SK-N-SH treated with all-trans-retinoic acid at 6 μM for 48 hours (cell line): ENCODE measurements around the gene IVL.

Source experiments
- ATAC-seq: fragments of 200-7000 bp; cut with Tn5 transposase; 3 replicates; pipeline ENCODE4 v1.9.1; 2020; ENCODE audit warnings: mild to moderate bottlenecking, moderate library complexity
- BACH2 ChIP-seq: fragments of 250-450 bp; sonication (Bioruptor Pico); IDR thresholded peaks from 2 replicates; pipeline ENCODE4 v1.9.0; 2021; ENCODE audit warnings: mild to moderate bottlenecking, borderline replicate concordance
- CREB5 ChIP-seq: fragments of 250-450 bp; sonication (Bioruptor Pico); IDR thresholded peaks from 2 replicates; pipeline ENCODE4 v1.5.1; 2020; ENCODE audit warnings: low read depth, mild to moderate bottlenecking, moderate library complexity
- CSDC2 ChIP-seq: fragments of 250-450 bp; sonication (Bioruptor Pico); IDR thresholded peaks from 2 replicates; pipeline ENCODE4 v1.5.0; 2020; ENCODE audit warnings: mild to moderate bottlenecking, moderate library complexity
- CSRNP3 ChIP-seq: fragments of 250-450 bp; sonication (Bioruptor Pico); IDR thresholded peaks from 2 replicates; pipeline ENCODE4 v1.5.1; 2021; ENCODE audit warnings: mild to moderate bottlenecking, moderate library complexity
- ESRRG ChIP-seq: fragments of 250-450 bp; sonication (Bioruptor Pico); IDR thresholded peaks from 2 replicates; pipeline ENCODE4 v1.6.1; 2021; ENCODE audit warnings: mild to moderate bottlenecking
- GLIS3 ChIP-seq: fragments of 250-450 bp; sonication (Bioruptor Pico); IDR thresholded peaks from 2 replicates; pipeline ENCODE4 v1.5.0; 2020; ENCODE audit warnings: mild to moderate bottlenecking, moderate library complexity
- ISL1 ChIP-seq: fragments of 250-450 bp; sonication (Bioruptor Pico); IDR thresholded peaks from 2 replicates; pipeline ENCODE4 v2.1.2; 2022; ENCODE audit warnings: mild to moderate bottlenecking, moderate library complexity
- OSR1 ChIP-seq: fragments of 250-450 bp; sonication (Bioruptor Pico); IDR thresholded peaks from 2 replicates; pipeline ENCODE4 v1.8.0; 2022; ENCODE audit warnings: moderate library complexity, mild to moderate bottlenecking, inconsistent platforms
- PATZ1 ChIP-seq: fragments of 250-450 bp; sonication (Bioruptor Pico); IDR thresholded peaks from 2 replicates; pipeline ENCODE4 v1.8.0; 2020; ENCODE audit warnings: mild to moderate bottlenecking, moderate library complexity, borderline replicate concordance
- POU6F1 ChIP-seq: fragments of 250-450 bp; sonication (Bioruptor Pico); IDR thresholded peaks from 2 replicates; pipeline ENCODE4 v1.8.0; 2021; ENCODE audit warnings: low read depth, mild to moderate bottlenecking, moderate library complexity, borderline replicate concordance
- PPARA ChIP-seq: fragments of 250-450 bp; sonication (Bioruptor Pico); IDR thresholded peaks from 2 replicates; pipeline ENCODE4 v1.5.0; 2020; ENCODE audit warnings: mild to moderate bottlenecking, borderline replicate concordance
- RARB ChIP-seq: fragments of 250-450 bp; sonication (Bioruptor Pico); IDR thresholded peaks from 2 replicates; pipeline ENCODE4 v1.8.0; 2021; ENCODE audit warnings: mild to moderate bottlenecking, moderate library complexity
- SNAI2 ChIP-seq: fragments of 250-450 bp; sonication (Bioruptor Pico); IDR thresholded peaks from 2 replicates; pipeline ENCODE4 v1.5.0; 2020; ENCODE audit warnings: mild to moderate bottlenecking, moderate library complexity
- TCF4 ChIP-seq: fragments of 250-450 bp; sonication (Bioruptor Pico); IDR thresholded peaks from 2 replicates; pipeline ENCODE4 v1.8.0; 2021; ENCODE audit warnings: mild to moderate bottlenecking, moderate library complexity, borderline replicate concordance
- TOX ChIP-seq: fragments of 250-450 bp; sonication (Bioruptor Pico); IDR thresholded peaks from 2 replicates; pipeline ENCODE4 v1.8.0; 2021; ENCODE audit warnings: mild to moderate bottlenecking, moderate library complexity, borderline replicate concordance
- TSHZ2 ChIP-seq: fragments of 250-450 bp; sonication (Bioruptor Pico); IDR thresholded peaks from 2 replicates; pipeline ENCODE4 v1.5.0; 2020; ENCODE audit warnings: mild to moderate bottlenecking, moderate library complexity
- ZC3H10 ChIP-seq: fragments of 250-450 bp; sonication (Bioruptor Pico); IDR thresholded peaks from 2 replicates; pipeline ENCODE4 v1.5.1; 2021; ENCODE audit warnings: mild to moderate bottlenecking, moderate library complexity
- ZFP3 ChIP-seq: fragments of 250-450 bp; sonication (Bioruptor Pico); IDR thresholded peaks from 2 replicates; pipeline ENCODE4 v1.5.0; 2020; ENCODE audit warnings: mild to moderate bottlenecking, moderate library complexity
- ZFP30 ChIP-seq: fragments of 450-650 bp; formaldehyde crosslinking; IDR thresholded peaks from 2 replicates; pipeline ENCODE4 v1.5.0; 2022; ENCODE audit warnings: mild to moderate bottlenecking, moderate library complexity
- ZNF565 ChIP-seq: fragments of 450-650 bp; formaldehyde crosslinking; conservative IDR thresholded peaks from 2 replicates; pipeline ENCODE4 v1.5.0; 2020; ENCODE audit warnings: low read depth, mild to moderate bottlenecking, moderate library complexity
- ZNF70 ChIP-seq: fragments of 450-650 bp; formaldehyde crosslinking; IDR thresholded peaks from 2 replicates; pipeline ENCODE4 v1.5.0; 2020; ENCODE audit warnings: mild to moderate bottlenecking, moderate library complexity

Gene IVL

GRCh38 chr1:152879559-152880198 lies 28.7 kb upstream of the IVL start:
- ATAC-seq, result no peak
- TF ChIP-seq PPARA (CRISPR knock-in tag), result no peak
- no peak for TF ChIP-seq ISL1 (CRISPR knock-in tag)
- TF ChIP-seq POU6F1, result no peak
- TF ChIP-seq ZNF565, result no peak
- TF ChIP-seq CSRNP3 (CRISPR knock-in tag), result no peak
- no peak for TF ChIP-seq BACH2 (CRISPR knock-in tag)
- no peak for TF ChIP-seq TOX (CRISPR knock-in tag)
- TF ChIP-seq GLIS3 (CRISPR knock-in tag), result no peak
- TF ChIP-seq ZNF70, result no peak
- TF ChIP-seq ZFP3 (CRISPR knock-in tag), result no peak
- no peak for TF ChIP-seq ZC3H10

- TF ChIP-seq RARB (CRISPR knock-in tag), result no peak
- TF ChIP-seq CREB5 (CRISPR knock-in tag), result no peak
- no peak for TF ChIP-seq PATZ1 (CRISPR knock-in tag)
- TF ChIP-seq PPARA (CRISPR knock-in tag), result no peak
- TF ChIP-seq ZFP30 (CRISPR knock-in tag), result no peak
- no peak for TF ChIP-seq POU6F1
- TF ChIP-seq SNAI2, result no peak
- no peak for TF ChIP-seq ISL1 (CRISPR knock-in tag)
- no peak for TF ChIP-seq ESRRG (CRISPR knock-in tag)
- TF ChIP-seq GLIS3 (CRISPR knock-in tag), result no peak
- TF ChIP-seq BACH2 (CRISPR knock-in tag), result no peak
- TF ChIP-seq TOX (CRISPR knock-in tag), result no peak
- no peak for TF ChIP-seq CSDC2 (CRISPR knock-in tag)
- TF ChIP-seq ZNF565, result no peak
- no peak for TF ChIP-seq TCF4 (CRISPR knock-in tag)
- TF ChIP-seq OSR1 (CRISPR knock-in tag), result no peak
- TF ChIP-seq ZFP3 (CRISPR knock-in tag), result no peak
- no peak for TF ChIP-seq TSHZ2 (CRISPR knock-in tag)
- ATAC-seq, result no peak
Observed at GRCh38 chr1:152880316-152880715, 28.0 kb upstream of the IVL start.
